SK-N-MC (cell line): Measurements from ENCODE around the gene CTPS2.

Experiments used
- EZH2 ChIP-seq: fragments of 200-600 bp; sonication (generic); IDR thresholded peaks from one replicate; pipeline ENCODE4 v1.6.1; 2017; ENCODE audit warnings: antibody characterized with exemption
- FOXP2 ChIP-seq: optimal IDR thresholded peaks from 2 replicates; pipeline ENCODE3; 2011; ENCODE audit warnings: mild to moderate bottlenecking, moderate library complexity; ENCODE audit not compliant: insufficient read depth; ENCODE audit errors: extremely low read length, control extremely low read depth
- POLR2AphosphoS5 ChIP-seq: IDR thresholded peaks from 2 replicates; pipeline ENCODE4 v1.6.1; 2012; ENCODE audit warnings: mild to moderate bottlenecking, low read depth, low read length, borderline replicate concordance

DNA sequence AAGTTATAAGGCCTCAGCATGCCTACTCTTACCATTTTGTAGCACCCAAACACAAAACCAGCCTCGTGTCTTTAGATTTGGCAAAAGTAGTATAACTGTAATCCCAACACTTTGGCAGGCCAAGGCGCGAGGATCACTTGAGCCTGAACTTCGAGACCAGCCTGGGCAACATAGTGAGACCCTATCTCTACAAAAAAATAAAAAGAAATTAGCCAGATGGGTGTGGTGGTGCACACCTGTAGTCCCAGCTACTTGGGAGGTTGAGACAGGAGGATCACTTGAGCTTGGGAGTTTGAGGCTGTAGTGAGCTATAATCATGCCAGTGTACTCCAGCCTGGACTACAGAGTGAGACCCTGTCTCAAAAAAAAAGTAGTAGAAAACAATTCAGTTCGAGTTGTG lies 24.6 kb upstream of the CTPS2 start:
- no peak for TF ChIP-seq EZH2
- TF ChIP-seq POLR2AphosphoS5: no peak
- TF ChIP-seq FOXP2: no peak
